Stimulated activated CD4-positive, alpha-beta T cell treated with anti-CD3 and anti-CD28 coated beads, Interleukin-2, amount 100 ng/mL, for 48 hours (primary cell): Measurements from ENCODE around the gene IL37.

Experiments
- DNase-seq, 2 donors: peaks; one replicate each; pipeline ENCODE4 v3.0.0-alpha.2; 2020

Gene IL37, protein sequence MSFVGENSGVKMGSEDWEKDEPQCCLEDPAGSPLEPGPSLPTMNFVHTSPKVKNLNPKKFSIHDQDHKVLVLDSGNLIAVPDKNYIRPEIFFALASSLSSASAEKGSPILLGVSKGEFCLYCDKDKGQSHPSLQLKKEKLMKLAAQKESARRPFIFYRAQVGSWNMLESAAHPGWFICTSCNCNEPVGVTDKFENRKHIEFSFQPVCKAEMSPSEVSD

DNA sequence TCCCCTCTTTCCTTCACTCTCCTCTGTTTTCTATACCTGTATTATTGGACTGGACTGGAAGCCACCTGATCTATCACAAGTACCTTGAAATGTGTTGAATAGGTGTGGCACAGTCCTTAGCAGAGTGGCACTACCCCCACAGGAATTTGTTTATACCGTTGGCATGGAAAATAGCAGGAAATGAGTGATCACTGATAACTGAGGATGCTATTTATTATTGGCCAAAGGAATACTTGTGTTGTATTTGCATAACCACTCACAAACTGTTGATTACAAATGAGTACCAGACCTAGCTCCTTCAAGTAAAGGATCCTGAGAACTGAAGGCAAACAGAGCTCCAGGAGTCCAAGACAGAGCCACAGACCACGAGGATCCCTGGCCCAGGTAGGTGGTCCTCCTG, at the start of gene IL37:
IL37 (plus strand) TSS at position 301 of the 400 bp plus-strand sequence. CDS start 1,848 bp downstream, outside the sequence.
- DNase-seq = no peak

DNA sequence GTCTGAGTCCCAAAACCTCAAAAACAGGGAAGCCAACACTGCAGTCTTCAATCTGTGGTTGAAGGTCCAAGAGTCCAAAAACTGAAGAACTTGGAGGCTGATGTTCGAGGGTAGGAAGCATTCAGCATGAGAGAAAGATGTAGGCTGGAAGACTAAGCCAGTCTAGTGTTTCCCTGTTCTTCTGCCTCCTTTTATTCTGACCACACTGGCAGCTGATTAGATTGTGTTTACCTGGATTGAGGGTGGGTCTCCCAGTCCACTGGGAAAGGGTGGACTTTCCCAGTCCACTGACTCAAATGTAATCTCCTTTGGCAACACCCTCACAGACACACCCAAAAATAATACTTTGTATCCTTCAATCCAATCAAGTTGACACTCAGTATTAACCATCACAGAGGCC, 46.9 kb upstream of the IL37 start:
- DNase-seq = no peak

DNA sequence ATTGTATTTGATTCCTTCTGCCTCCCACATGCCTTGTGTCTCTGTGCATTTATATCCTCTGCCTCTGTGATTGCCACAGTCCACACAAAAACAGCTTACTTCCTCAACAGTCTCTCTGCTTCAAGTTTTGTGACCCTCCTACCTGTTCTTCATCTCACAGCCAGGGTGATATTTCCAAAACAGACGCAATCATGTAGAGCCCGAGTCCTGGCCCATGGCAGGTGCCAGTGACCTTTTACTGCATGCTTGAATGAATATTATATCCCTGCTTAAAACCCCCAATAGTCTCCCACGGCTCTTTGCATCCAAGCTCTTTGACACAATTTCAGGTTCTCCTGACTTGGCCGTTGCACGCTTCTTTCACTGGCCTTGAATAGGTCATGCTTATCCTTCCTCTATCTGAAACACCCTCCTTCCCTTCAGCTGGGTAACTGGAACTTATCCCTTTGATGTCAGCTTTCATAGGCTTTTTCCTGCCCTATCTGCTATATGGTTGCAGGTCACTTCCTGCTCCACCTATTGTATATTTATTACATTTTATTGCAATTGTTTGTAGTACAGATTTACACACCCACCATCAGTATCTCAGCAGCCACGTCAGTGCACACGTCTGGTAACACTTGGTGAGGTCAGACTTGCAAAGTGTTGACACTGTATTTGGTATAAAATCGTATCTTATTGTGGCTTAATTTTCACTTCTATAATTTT, 44.7 kb upstream of the IL37 start:
- no peak for DNase-seq

DNA sequence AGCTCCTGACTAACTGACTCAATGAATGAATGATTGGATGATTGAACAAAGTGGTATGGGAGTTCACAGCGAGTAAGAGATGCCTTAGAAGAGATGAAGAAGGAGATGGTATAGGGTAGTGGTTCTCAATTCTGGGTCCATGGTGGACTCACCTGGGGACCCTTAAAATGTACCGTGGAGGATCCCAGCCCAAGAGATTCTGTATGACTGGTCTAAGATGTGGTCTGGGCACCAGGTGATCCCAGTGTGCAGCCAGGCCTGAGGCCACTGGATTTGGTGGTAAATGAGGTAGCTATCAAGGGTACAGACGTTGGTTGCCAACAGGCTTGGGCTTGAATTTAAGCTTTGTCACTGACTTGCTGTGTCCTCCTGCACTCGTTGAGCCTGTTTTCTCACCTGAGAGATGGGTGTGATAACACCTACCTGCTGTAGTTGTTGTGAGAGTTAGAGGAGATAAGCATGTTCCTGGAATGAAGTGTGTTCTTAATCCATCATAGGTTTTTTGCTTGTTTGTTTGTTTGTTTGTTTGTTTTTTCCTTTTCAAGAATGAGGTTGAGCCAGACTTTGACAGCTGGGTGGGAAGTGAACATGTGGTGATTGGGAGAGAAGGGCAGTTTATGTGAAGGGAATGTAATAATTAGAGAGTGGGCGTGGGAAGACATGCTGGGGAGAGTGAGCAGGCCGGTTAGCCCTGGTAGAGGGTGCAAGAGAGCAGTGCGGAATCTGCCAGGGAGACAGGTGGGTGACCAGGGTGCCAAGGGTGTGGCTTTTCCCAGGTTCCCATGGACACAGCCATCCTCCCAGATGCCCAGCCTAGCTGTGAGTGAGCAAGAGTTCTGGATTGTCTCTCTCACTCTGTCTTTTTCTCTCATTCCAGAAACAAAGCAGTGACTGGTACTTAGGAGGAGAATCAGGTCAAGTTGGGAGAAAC, 43.0 kb upstream of the IL37 start:
- DNase-seq = no peak

DNA sequence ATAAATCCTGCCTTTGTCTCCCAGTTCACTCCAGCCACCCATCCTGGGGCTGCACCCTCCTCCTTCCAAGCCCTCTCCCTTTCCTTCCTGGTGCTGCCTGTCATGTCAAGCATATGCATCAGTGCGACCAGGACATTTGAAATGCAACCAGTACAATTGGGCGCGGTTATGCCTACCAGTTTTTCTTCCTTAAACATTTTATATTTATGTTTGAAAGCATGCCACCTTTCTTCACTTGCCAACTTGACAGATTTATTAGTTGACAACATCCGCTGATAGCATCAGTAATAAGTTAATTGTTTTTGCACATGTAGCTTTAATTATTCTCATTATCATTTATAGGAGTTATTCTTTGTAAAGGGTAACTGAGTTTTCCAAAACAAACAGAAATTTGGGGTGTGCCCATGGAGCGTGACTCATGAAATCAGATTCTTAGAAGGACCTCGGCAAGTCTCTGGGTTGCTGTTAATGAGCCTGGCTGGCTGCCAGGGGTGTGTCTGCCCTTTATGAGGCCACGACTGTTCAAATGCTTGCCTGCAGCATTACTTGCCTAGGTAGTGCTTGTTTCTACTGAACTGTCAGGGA, 41.6 kb upstream of the IL37 start:
- peak in 1 of 2 donors; percentile 17 for DNase-seq

DNA sequence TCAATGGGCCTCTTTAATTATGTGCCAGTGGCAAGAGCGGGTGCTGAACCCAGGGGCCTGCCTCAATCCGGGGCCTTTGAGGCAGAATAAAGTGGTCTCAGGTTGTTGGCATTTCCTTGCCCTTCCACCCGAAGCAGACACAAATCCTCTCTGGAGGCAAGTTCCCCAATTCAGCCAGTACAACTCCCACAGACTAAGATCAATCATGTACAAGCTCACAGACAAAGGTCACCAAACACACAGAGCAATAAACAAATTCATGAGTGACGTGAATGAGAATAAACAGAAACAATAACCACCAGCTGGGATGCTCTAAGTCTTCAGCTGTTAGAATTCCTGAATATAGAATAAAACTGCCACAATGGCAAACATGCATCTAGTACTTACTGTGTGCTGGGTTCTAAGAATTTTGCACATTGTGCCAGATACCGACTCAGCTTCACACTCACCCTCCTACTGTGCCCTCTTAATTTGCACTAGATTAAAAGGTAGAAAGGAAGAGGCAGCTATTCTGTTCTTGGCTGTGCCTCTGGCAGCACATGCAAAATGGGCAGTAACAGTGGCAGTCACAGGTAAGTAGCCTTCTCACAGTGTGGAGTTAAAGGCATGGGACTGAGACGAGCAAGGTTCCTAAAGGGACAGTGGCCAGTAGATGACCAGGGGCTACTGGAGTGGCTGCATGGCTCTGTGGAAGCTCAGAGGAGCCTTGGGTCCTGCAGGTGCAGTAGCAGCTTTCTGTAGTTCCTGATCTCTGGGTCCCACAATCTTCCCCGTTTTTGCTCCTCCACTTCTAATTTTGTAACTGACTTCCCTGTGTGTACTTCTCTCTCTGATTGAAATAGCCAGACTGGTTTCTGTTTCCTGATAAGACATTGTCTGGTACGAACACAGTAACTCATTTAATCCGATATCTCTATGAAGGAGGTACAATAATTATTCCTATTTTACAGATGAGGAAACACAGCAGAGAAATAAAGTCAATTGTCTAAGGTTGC, 39.8 kb upstream of the IL37 start:
- DNase-seq = no peak

DNA sequence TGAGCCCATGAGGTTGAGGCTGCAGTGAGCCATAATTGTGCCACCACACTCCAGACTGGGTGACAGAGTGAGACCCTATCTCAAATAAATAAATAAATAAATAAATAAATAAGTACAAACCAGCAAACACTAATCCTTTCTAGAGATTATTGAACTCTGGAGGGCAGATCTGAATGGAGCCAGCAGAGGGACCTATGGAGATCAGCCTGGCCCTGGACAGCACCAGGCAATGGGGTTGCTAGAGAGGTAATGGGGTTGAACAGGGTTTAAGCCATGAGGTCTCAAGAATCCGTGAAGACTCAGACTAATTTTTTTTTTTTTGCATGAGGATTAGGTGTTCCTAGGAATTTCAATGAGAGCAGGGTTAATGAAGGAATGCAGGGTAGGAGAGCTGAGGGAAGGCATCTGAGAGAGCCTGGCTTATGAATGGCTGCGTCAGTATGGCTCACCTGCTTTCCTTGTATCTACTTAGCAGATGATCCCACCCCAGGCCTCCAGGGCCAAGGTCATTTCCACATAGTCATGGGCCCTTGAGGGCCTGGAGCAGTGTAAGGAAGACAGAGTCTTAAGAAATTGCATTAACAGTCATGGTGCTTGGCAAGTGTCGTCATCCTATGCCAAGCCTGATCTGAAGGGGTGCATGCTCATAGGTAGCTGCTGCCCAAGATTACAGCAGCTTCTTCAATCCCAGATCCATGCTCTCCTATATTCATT, 34.6 kb upstream of the IL37 start:
- no peak for DNase-seq

DNA sequence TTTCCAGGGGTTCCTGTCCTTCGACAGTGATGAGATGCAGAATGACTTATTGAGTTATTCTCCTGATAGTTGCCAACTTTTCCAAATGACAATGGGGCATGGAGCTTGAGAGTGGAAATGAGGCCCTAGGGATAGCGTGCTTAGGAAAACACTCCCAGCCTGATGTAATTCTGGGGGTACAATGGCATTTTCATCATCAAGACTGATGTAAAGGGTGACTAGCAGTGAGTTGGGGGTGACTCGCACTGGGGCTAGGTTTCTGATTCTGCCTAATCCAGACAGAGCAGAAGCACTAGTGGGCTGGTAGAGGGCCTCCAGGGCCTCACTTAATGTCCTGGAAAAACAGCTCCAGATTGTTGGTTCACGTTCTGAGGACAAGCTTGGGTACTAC, 34.0 kb upstream of the IL37 start:
- DNase-seq = no peak

DNA sequence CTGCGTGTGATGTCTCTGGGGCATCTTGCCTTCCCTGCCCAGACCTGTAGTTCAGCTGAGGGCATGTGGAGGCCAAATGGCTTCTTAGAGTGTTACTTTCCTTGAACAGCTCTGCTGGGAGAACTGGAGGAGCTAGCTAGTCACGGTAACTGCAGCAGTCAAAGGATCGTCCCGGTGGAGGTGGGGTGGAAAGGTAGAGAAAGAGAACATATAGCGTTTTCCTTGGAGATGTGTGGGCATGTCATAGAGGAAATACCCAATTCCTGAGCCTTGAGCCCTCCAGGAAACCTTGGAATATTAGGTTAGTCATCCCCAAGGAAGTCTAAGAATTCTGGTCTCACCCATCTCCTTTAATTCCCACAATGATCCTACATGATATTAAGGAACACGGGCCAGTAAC, 33.5 kb upstream of the IL37 start:
- DNase-seq = no peak

DNA sequence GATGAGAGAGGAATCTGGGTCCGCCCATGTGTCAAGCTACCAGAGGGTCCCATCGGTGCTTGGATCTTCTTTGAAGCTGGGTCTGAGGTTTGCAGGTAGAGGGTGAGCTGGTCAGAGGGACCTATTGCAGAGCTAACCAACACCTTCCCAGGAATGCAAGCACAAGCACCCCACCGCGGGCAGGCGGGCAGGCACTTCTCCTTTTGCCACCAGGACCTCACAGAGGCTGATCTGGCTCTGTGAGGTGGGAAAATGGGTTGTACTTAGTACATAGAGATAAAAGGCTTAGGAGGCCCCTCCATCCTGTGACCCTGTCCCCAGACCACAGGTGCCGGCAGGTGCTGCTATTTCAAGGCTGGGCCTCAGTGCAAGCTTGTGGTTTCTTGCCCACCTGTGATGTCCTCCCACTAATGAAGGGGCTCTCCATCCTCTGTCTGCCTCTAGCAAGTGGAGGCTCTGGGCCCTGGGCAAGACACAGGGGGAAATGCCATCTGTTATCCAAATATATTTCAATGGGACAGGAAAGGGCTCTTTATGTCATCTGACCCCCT, 31.4 kb upstream of the IL37 start:
- no peak for DNase-seq

DNA sequence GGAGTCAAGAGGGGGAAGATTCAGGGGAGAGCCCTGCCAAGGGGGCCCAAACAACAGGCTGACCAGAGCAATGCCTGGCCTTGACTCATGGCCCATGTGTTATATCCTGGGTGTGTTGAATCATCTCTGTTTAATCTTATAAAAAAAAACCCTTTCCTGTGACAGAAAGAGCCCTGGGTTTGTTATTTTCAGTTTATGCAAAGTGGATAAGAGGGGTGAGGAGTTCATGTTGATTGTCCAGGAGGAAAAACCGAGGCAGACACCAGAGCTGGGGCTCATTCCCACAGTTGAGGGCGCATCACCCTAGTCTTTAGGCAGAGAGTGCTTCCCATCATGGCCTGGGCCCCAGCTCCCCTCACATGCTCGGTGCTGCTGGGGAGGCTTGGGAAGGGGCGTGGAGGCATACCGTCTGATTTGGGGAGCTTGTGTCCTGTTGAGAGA, 30.9 kb upstream of the IL37 start:
- DNase-seq = no peak

DNA sequence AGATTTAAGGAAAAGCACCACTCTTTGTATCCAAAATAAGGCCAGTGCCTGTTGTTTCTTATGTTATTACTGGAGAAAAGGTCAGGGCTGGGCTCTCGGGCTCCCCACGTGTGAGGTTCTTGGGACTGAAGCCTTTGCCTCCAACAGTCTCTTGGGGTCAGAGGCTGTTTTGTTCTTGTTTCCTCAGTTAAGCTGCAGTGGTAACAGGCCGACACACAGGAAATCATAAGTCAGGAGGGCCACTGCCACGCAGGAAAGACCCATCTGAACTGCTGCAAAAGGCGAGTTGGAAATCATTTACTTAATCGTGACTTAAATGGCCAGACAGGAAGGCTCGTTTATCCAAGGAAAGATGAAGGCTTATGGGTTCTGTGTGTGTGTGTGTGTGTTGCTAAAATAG, 30.3 kb upstream of the IL37 start:
- DNase-seq = no peak

DNA sequence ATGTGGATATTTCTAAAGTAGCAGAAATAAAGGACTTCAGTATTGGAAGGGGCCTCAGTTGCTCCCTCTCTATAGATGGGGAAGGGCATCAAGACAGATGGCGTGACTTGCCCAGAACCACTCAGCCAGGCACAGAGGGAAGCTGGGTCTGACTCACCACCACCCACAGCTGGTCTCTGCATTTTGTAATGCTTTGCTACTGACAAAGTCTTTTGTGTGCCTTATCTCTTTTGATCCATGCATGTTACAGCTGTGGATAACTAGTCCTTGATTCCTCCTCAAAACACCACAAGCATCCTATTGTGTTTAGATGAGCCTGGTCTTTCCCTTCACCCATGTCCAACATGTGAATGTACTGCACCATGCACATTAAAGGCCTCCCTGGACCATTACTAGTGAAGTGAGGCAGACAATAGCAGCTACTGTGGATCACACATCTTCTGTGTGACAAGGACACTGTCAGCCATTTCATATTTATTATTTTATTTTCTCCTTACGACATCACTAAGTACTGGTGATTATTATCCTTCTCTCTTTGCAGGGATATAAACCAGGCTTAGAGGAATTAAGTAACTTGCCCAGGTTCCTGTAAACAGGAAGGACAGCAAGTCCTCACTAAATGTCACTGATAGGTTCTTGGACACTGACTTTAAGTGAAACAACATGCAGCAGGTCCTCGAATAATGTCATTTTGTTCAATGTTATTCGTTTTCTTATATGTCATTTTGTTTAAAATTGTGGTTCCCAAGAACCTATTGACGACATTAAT, 29.6 kb upstream of the IL37 start:
- peak in 1 of 2 donors; percentile 33 for DNase-seq

DNA sequence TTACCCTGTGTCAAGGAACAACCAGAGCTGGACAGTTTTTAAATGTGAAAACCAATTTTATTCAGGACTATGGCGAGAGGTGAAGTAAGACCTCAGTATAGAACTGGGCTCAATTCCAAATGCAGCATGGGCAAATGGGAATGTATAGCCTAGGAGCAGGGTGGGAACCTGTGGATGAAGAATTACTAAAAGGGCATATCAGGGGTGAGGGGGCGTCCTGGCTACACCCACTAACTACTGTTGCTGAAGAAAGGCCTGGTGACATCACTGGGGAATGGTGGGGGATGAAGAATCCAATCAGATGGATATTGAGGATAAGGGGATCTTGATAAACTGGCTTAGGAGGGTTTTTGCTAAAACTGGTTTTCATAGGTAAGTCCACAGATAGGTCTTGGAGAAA, 27.3 kb upstream of the IL37 start:
- no peak for DNase-seq

DNA sequence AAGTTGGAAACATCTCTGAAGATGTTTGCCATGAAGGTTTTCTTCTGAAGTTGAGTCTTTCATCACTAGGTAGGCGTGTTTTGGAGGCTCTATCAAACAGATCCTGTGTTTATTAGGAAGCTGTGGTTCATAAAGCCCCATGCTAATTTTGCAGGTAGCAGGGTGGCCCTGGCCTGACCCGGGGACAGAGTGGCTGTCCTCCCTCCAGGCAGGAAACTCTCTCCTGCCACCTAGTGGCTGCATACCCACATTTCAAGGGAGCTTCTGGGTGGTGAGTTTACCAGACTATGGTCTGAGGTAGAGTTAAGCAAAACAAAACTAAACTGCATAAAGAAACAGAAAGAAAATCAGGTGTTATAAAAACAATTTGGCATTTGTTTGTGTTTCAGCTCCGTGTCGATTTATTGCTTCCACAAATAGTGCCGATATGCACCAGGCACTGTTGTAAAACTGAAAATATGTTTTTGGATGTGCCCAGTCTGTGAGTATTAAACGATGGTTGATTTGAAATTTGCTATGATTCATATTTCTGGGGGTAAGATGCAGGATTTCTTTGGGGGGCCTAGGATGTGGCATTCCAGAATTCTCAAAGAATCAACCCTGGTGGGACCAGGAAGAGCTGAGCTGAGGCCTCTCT, 26.0 kb upstream of the IL37 start:
- peak; percentile 77 to 80 for DNase-seq

DNA sequence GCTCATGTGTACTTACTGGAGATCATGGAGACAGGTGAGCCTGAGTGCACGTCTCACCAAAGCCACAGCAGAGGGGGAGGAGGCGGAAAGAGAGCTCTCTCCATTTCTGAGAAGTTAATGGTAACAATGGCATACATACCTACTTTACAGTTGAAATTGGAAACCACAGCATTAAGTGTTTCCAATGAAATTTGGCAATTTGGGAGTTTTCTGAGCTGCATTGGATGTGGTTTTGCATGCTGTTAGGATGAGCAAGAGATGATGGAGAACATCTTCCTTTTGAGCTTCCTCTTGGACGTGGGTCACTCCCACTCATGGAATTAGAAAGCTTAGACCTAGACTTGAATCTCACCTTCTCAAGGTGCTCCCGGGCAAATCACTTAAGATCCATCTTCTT, 25.5 kb upstream of the IL37 start:
- DNase-seq = no peak

DNA sequence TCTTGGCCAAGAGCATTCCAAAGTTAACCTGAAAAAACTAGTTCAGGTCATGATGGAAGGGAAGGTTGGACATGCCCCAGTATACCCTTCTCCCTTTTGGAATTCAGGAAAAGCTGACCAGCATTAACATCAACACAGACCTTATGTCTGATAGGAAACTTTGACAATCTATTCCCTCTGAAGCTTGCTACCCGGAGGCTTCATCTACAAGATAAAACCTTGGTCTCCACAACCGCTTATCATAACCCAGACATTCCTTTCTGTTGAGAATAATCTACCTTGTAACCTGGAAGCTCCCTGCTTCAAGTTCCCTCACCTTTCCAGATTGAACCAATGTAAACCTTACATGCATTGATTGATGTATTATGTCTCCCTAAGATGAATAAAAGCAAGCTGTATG, 24.7 kb upstream of the IL37 start:
- DNase-seq = no peak

DNA sequence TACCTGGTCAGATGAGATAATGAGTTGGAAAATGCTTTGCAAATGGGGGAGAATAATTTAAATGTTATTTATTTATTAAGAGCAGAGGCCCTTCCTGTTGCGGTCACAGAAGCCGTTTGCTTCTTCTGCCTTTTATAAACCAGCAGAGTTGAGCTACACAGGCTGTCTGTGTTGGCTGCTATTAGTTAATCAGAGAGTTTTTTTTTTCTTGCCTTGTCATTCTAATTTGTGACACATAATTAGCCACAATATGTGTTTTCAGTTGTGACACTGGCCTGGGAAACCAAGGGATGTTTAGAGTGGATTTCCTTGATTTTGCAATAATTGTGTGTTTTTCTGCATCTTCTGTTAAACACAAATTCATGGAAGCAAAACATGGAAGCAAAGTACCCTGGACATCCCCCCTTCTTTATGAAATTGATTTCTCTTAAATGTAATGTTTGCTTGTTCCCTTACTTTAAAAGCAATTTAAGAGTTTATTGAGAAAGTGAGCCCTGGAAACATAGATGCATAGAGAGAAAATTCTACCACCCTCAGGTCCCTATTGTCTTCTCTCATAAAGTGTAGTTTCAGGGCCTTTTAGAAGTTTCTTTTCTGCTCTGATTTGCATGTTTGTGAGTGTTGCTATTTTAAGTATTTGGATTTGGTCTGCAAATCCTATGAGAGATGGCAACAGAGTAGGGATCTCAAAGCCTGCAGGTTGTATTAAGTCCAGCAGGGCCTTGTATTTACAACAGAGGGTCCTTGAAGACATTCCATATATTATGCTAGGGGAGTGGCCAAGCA, 22.8 kb upstream of the IL37 start:
- DNase-seq = no peak

DNA sequence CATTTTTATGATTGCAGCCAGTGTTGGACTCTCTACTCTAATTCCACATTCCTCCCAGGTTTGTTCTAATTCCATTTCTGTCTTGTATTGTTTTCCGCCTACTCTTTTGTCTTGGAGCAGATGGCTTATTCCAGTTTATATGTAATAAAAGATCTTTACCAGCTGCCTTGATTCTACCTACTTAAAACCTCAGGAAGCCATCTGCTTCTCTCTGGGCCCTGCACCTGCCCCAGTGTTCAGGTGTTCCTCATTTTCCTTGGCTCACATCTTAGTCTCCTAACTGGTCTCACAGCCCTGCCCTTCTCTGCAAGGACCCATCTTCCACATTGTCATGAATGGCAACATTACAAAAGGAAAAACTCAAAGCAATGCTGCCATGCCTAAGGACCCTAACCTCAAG, 21.0 kb upstream of the IL37 start:
- no peak for DNase-seq
